Subcutaneous abdominal adipose tissue (tissue), 5 donors: ENCODE data around the gene METTL27.

Experiments
- H3K27ac ChIP-seq: one replicate; pipeline ENCODE4 v1.7.0; 2013; ENCODE audit warnings: low read depth, mild to moderate bottlenecking, inconsistent platforms, low read length, moderate library complexity
- H3K27me3 ChIP-seq, 5 donors: one replicate each; pipeline ENCODE4 v1.7.0; 2013; ENCODE audit warnings: low read length in 5 of 5, inconsistent platforms in 1 of 5; ENCODE audit not compliant: control insufficient read depth in 5 of 5, insufficient read depth in 4 of 5
- H3K36me3 ChIP-seq, 5 donors: one replicate each; pipeline ENCODE4 v1.7.0; 2013; ENCODE audit warnings: low read length in 5 of 5; ENCODE audit not compliant: control insufficient read depth in 5 of 5, insufficient read depth in 5 of 5
- H3K4me1 ChIP-seq, 5 donors: one replicate each; pipeline ENCODE4 v1.7.0; 2013; ENCODE audit warnings: low read length in 5 of 5, mild to moderate bottlenecking in 3 of 5, moderate library complexity in 1 of 5; ENCODE audit not compliant: control insufficient read depth in 5 of 5, insufficient read depth in 5 of 5
- H3K4me3 ChIP-seq, 5 donors: one replicate each; pipeline ENCODE4 v1.7.0; 2013; ENCODE audit warnings: low read length in 5 of 5, low read depth in 1 of 5
- H3K9ac ChIP-seq, 5 donors: one replicate each; pipeline ENCODE4 v1.7.0; 2013; ENCODE audit warnings: low read length in 5 of 5, mild to moderate bottlenecking in 4 of 5, moderate library complexity in 3 of 5
- H3K9me3 ChIP-seq, 5 donors: one replicate each; pipeline ENCODE4 v1.7.0; 2013; ENCODE audit warnings: low read length in 5 of 5; ENCODE audit not compliant: control insufficient read depth in 5 of 5
- donor health status: healthy.
- donor health status: healthy.
- donor health status: healthy.
- donor health status: healthy.
- donor health status: healthy.

The METTL27 gene

DNA sequence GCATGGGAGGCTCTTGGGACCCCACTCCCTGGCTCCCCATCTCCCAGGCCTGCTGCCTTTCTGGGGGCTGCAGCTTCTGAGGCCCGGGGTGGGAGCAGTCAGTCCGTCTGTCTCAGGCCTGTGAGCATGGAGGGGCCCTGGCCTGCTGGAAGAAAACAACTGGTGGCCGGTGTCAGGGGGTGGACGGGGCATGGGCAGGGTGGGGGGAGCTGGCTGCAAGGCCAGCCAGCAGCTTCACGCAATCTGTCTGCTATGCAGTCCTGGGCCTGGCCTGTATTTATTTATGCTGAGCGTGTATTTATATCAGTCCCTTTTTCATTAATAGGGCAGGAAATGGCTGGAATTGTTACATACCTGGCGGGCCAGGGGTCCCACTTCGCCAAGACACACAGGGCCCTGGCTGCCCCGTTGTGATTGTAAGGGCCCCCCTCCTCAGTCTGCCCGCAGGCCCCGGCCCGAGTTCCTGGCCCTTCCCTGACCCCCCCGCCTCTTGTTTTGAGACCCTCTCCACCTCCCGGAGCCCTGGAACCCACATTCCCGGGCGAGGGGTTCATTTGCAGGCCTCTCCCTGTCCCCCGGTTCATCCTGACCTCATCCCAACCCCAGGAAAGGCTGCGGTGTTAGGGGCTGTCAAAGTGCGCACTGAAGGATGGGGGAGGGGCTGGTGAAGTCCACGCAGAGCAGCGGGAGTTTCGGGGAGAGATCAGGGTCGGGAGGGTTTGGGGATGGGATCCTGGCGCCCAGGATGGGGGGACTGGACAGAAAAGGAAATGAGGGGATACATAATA lies 26.9 kb upstream of the METTL27 start:
- H3K27ac ChIP-seq = no peak overlapping the region
- H3K36me3 ChIP-seq = no peaks in the 10 kb centered on the region
- H3K4me3 ChIP-seq = no peak overlapping the region
- peaks cover 4 to 37% (median 34%) of the 10 kb centered on the region in 5 donors for H3K4me1 ChIP-seq
- H3K27me3 ChIP-seq = no peaks in the 10 kb centered on the region
- H3K9me3 ChIP-seq = no peaks in the 10 kb centered on the region
- peak overlapping the region in 1 of 5 donors; percentile 23 for H3K9ac ChIP-seq

DNA sequence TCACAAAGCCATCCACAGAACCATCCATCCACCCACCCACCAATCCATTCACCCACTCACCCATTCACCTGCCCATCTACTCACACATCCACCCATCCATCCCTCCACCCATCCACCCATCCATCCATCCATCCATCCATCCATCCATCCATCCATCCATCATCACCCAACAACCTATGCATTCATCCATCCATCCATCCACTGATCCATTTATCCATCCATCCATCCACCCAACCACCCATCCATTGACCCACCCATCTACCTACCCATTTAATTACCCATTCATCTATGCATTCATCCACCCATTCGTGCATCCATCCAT lies 24.1 kb upstream of the METTL27 start:
- H3K27ac ChIP-seq = no peak overlapping the region
- no peaks in the 10 kb centered on the region for H3K27me3 ChIP-seq
- H3K4me1 ChIP-seq = peaks cover 0 to 24% (median 22%) of the 10 kb centered on the region in 5 donors
- no peak overlapping the region for H3K9ac ChIP-seq
- H3K36me3 ChIP-seq = no peaks in the 10 kb centered on the region
- H3K4me3 ChIP-seq = no peak overlapping the region
- H3K9me3 ChIP-seq = no peaks in the 10 kb centered on the region

DNA sequence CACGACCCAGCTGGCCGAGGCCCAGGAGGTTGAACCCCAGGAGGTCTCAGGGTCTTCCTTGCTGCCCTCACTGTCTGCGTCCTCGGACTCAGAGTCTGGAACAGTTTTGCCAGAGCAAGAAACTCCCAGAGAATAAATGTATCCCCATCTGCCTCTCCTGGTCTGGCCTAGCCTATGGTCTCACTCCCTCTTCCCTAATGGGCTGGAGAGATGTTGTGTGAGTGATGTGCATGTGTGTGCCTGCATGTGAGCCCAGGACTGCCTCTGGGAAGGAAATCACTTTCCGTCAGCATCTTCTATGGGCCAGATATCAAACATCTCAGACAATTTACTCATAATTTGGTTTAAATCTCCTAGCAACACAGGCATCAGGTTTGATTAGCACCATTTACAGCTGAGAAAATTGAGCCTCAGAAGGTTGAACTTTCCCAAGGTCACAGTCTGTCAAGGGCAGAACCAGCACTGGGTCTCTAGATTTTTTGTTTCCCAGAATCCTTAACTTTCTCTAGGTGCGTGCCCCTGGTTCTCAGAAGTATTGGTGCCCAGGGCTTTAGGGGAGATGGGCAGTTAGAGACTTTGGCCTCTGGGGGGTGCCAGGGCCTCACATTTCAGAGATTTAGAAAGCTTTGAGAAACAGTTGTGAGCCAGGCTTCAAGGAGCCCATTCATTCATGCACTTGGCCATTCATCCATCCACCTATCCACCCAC lies 23.6 kb upstream of the METTL27 start:
- Histone ChIP-seq H3K27ac (no peak overlapping the region), H3K27me3 (no peaks in the 10 kb centered on the region), H3K4me3 (no peak overlapping the region), H3K4me1 (peaks cover 0 to 19% (median 17%) of the 10 kb centered on the region in 5 donors), H3K36me3 (no peaks in the 10 kb centered on the region), H3K9me3 (no peaks in the 10 kb centered on the region), H3K9ac (no peak overlapping the region)

DNA sequence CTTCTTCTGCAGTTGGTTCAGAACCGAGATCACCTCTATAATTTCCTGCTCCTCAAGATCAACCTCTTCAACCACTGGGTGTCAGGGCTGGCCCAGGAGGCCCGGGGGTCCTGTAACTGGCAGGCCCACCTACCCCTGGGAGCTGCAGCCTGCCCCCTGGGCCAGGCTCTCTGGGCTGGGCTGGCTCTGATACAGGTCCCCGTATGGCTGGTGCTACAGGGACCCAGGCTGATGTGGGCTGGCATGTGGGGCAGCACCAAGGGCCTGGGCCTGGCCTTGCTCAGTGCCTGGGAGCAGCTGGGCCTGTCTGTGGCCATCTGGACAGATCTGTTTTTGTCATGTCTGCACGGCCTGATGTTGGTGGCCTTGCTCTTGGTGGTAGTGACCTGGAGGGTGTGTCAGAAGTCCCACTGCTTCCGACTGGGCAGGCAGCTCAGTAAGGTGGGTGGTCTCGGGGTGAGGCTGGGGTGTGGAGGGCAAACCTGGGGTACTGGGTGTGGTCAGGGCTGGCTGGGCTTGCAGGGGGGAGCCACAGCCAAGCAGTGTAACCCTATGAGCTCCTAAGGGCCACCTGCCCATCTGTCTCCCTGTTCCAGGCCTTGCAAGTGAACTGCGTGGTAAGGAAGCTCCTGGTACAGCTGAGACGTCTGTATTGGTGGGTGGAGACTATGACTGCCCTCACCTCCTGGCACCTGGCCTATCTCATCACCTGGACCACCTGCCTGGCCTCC lies 22.8 kb upstream of the METTL27 start:
- Histone ChIP-seq H3K9me3 (no peaks in the 10 kb centered on the region), H3K9ac (no peak overlapping the region), H3K27me3 (no peaks in the 10 kb centered on the region), H3K4me3 (no peak overlapping the region), H3K27ac (no peak overlapping the region), H3K36me3 (no peaks in the 10 kb centered on the region), H3K4me1 (peaks cover 0 to 11% (median 10%) of the 10 kb centered on the region in 5 donors)

DNA sequence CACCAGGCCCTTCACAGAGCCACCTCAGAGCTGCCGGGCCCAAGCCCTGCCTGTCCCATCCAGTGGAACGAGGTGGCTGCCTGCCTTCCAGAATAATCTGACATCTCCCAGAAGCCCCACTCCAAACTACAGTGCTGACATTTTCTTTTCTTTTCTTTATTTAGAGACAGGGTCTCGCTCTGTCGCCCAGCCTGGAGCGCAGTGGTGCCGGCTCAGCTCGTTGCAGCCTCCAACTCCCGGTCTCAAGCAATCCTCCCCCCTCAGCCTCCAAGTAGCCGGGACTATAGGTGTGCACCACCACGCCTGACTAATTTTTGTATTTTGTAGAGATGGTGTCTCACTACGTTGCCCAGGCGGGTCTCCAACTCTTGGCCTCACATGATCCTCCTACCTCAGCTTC lies 19.0 kb upstream of the METTL27 start:
- H3K9me3 ChIP-seq = no peaks in the 10 kb centered on the region
- no peak overlapping the region for H3K9ac ChIP-seq
- no peaks in the 10 kb centered on the region for H3K27me3 ChIP-seq
- H3K4me3 ChIP-seq = no peak overlapping the region
- H3K27ac ChIP-seq = no peak overlapping the region
- H3K4me1 ChIP-seq = peaks cover 0 to 4% (median 0%) of the 10 kb centered on the region in 5 donors
- H3K36me3 ChIP-seq = no peaks in the 10 kb centered on the region

DNA sequence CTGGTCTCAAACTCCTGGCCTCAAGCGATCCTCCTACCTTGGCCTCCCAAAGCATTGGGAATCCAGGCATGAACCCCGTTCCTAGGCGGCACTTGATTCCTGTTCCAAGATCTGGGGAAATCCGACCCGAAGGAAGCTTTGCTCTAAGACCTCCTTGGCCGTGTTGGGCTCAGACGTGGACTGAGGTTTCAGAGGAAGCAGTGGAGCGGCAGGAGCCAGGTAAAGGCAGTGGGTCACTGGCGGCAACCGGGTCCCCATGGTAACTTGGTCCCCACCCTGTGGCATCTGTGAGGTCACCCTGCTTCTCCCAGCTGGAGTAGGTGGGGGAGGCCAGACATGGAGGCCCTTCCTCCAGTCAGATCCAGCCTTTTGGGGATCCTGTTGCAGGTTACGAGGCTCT lies 18.5 kb upstream of the METTL27 start, which contains the start of gene TMEM270:
TMEM270 (plus strand) TSS at position 301 of the 400 bp plus-strand sequence; CDS start at position 337, 36 bp downstream.
- Histone ChIP-seq H3K4me3 (no peak within 1 kb of the TSS), H3K36me3 (no peaks in the 10 kb centered on the region), H3K9me3 (no peaks in the 10 kb centered on the region), H3K27ac (no peak within 1 kb of the TSS), H3K4me1 (peaks cover 0 to 5% (median 1%) of the 10 kb centered on the region in 5 donors), H3K27me3 (no peaks in the 10 kb centered on the region), H3K9ac (no peak within 1 kb of the TSS)

DNA sequence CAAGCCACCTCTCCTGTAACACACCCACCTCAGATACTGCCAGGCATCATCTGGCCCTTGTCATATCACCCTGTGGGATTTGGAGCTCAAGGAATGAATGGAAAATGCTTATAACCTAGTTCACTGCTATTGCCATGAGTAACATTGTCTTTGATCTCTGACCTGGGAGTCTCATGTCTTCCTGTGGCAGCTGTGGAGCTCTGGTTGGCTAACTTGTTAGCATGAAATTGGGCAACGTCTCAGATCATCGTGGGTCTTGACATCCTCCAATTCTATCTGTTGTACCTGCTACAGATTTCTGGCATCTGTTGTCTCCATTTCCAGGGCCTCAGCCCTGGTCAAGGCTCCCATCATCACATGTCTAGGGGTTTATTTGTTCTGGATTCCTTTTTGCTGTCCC lies 16.5 kb upstream of the METTL27 start:
- Histone ChIP-seq H3K36me3 (no peaks in the 10 kb centered on the region), H3K27ac (no peak overlapping the region), H3K9ac (no peak overlapping the region), H3K4me3 (no peak overlapping the region), H3K9me3 (no peaks in the 10 kb centered on the region), H3K4me1 (peaks cover 0 to 9% (median 4%) of the 10 kb centered on the region in 5 donors), H3K27me3 (peaks cover 0 to 2% (median 0%) of the 10 kb centered on the region in 5 donors)

DNA sequence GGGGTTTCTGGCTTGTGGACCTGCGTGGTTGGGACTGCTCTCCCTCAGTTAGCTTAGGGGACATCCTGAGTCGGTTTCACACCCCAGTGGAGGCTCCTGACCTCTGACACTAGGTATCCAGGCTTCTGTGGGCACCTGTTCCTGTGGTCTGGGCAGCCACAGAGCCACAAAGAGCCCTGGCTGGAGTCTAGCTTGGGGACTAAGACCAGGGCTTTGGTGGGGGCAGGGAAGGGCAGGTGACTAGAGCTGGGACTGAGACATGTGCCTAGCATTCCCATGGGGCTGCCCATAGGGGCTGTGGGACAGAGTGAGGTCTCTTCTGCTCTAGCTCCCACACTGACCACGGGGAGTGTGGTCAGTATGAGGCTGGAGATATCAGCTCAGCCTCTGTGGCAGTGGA lies 14.6 kb upstream of the METTL27 start:
- no peaks in the 10 kb centered on the region for H3K36me3 ChIP-seq
- H3K27ac ChIP-seq = no peak overlapping the region
- H3K4me1 ChIP-seq = peaks cover 0 to 9% (median 4%) of the 10 kb centered on the region in 5 donors
- H3K27me3 ChIP-seq = peaks cover 0 to 2% (median 0%) of the 10 kb centered on the region in 5 donors
- no peaks in the 10 kb centered on the region for H3K9me3 ChIP-seq
- H3K4me3 ChIP-seq = no peak overlapping the region
- no peak overlapping the region for H3K9ac ChIP-seq

DNA sequence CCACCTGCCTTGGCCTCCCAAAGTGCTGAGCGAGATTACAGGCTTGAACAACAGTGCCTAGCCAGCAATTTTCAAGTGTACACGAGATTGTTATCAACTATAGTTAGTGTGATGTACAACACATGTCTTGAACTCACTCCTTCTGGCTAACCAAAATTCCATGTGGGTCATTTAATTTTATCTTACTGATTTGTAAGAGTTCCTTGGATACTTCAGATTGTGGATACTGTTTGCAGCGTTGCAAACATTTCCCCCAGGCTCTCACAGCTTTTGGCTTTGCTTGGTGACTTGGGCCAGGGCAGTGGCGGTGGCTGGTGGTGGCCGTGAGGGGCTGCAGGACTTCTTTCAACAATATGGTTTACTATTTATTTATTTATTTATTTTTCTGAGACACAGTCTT lies 10.2 kb upstream of the METTL27 start:
- H3K36me3 ChIP-seq = no peaks in the 10 kb centered on the region
- no peak overlapping the region for H3K9ac ChIP-seq
- peak overlapping the region; percentile 39 for H3K27ac ChIP-seq
- H3K9me3 ChIP-seq = no peaks in the 10 kb centered on the region
- H3K4me3 ChIP-seq = no peak overlapping the region
- peaks cover 2 to 14% (median 8%) of the 10 kb centered on the region in 5 donors for H3K4me1 ChIP-seq
- H3K27me3 ChIP-seq = peaks cover 0 to 7% (median 0%) of the 10 kb centered on the region in 5 donors
